IMR-90 (cell line): ENCODE data around the gene DNM2. TPM values are rescaled to one million over a fixed set of nuclear protein-coding genes. Genes with fewer than 3 reads are reported as not detected.

Source experiments
- microRNA-seq, 2 experiments: library from miRNA; stranded (forward) in 1 of 2; unstranded in 1 of 2; fragments of 10-50 nt in 1 of 2; fragments of <30 nt in 1 of 2; gene quantifications in 1 of 2; microRNA quantifications in 1 of 2; one replicate each; pipeline versions ENCODE3 to v1.1.0; 2013 to 2020; ENCODE audit not compliant: insufficient read depth in 1 of 2, insufficient read length in 1 of 2, unreplicated experiment in 1 of 2
- polyA plus RNA-seq, 3 experiments: library from polyadenylated mRNA; depleted of rRNA; stranded (reverse); fragments of >200 nt; gene quantifications; 2 replicates each; pipeline ENCODE4 v1.2.3, GENCODE V29; 2012; ENCODE audit warnings: low replicate concordance in 1 of 3
- small RNA-seq, 5 experiments: library from RNA; depleted of rRNA; stranded (forward); fragments of <200 nt; gene quantifications; one replicate each; pipeline ENCODE3, GENCODE V24; 2012
- total RNA-seq: library from RNA; depleted of rRNA; stranded (reverse); fragments of >200 nt; gene quantifications from 2 replicates; pipeline ENCODE4 v1.2.3, GENCODE V29; 2012; rRNA removed

DNM2 gene
- total and polyA plus RNA-seq, 2 of the 4 experiments (the other 2 are of a cell fraction), result 55.6 to 74.2 TPM

Small RNAs within 50 kb of the gene (microRNA-seq; reads per million reads assigned to microRNA genes)
- gene MIR199A1 (3.7 to 9.3 reads per million in 2 experiments), gene MIR4748 (0 to 1.0 reads per million in 2 experiments), gene MIR638 (0 reads per million in 2 experiments), gene MIR6793 (0 to 4.1 reads per million in 2 experiments)

Small RNAs within 50 kb of the gene (small RNA-seq; reads per million reads assigned to genes)
- gene MIR199A1 (0.39 to 12.8 (median 3.6) reads per million in 5 experiments), gene MIR4748 (0 to 0.33 (median 0) reads per million in 5 experiments), gene MIR638 (0 to 0.60 (median 0) reads per million in 5 experiments), gene MIR6793 (0 to 0.68 (median 0) reads per million in 5 experiments)

Other genes with a start within 250 kb of the DNM2 start
- gene KEAP1, start 214.7 kb upstream of the DNM2 start, total RNA-seq, result 68.0 and 81.6 TPM in 2 replicates
- 63.4 and 64.2 TPM in 2 replicates for gene KEAP1, start 214.7 kb upstream of the DNM2 start, polyA plus RNA-seq (2012; rRNA removed)
- 0.36 and 0.56 TPM in 2 replicates for gene S1PR5, start 200.6 kb upstream of the DNM2 start, total RNA-seq
- 0.55 and 0.59 TPM in 2 replicates for gene S1PR5, start 200.6 kb upstream of the DNM2 start, polyA plus RNA-seq (2012; rRNA removed)
- gene ATG4D, start 174.2 kb upstream of the DNM2 start, total RNA-seq, result 8.2 and 9.2 TPM in 2 replicates
- 21.8 and 22.0 TPM in 2 replicates for gene ATG4D, start 174.2 kb upstream of the DNM2 start, polyA plus RNA-seq (2012; rRNA removed)
- gene KRI1, start 152.1 kb upstream of the DNM2 start, total RNA-seq, result 5.7 and 7.8 TPM in 2 replicates
- gene KRI1, start 152.1 kb upstream of the DNM2 start, polyA plus RNA-seq (2012; rRNA removed), result 12.9 and 13.3 TPM in 2 replicates
- 3.6 and 3.9 TPM in 2 replicates for gene CDKN2D, start 149.1 kb upstream of the DNM2 start, total RNA-seq
- gene CDKN2D, start 149.1 kb upstream of the DNM2 start, polyA plus RNA-seq (2012; rRNA removed), result 8.5 and 9.3 TPM in 2 replicates
- not detected in 2 replicates for gene AP1M2, start 130.8 kb upstream of the DNM2 start, total RNA-seq
- 0.17 and 0.37 TPM in 2 replicates for gene AP1M2, start 130.8 kb upstream of the DNM2 start, polyA plus RNA-seq (2012; rRNA removed)
- 25.8 and 28.5 TPM in 2 replicates for gene SLC44A2, start 92.5 kb upstream of the DNM2 start, total RNA-seq
- 62.1 and 62.9 TPM in 2 replicates for gene SLC44A2, start 92.5 kb upstream of the DNM2 start, polyA plus RNA-seq (2012; rRNA removed)
- 95.3 and 120 TPM in 2 replicates for gene ILF3, start 63.7 kb upstream of the DNM2 start, total RNA-seq
- gene ILF3, start 63.7 kb upstream of the DNM2 start, polyA plus RNA-seq (2012; rRNA removed), result 155 and 166 TPM in 2 replicates
- gene QTRT1, start 16.6 kb upstream of the DNM2 start, total RNA-seq, result 18.6 and 19.9 TPM in 2 replicates
- 51.8 and 63.3 TPM in 2 replicates for gene QTRT1, start 16.6 kb upstream of the DNM2 start, polyA plus RNA-seq (2012; rRNA removed)
- gene TMED1, start 118.1 kb downstream of the DNM2 start, total RNA-seq, result 32.8 and 37.6 TPM in 2 replicates
- 41.4 and 46.3 TPM in 2 replicates for gene TMED1, start 118.1 kb downstream of the DNM2 start, polyA plus RNA-seq (2012; rRNA removed)
- 0.18 and 0.28 TPM in 2 replicates for gene C19orf38, start 130.3 kb downstream of the DNM2 start, total RNA-seq
- 0.16 and 0.19 TPM in 2 replicates for gene C19orf38, start 130.3 kb downstream of the DNM2 start, polyA plus RNA-seq (2012; rRNA removed)
- gene CARM1, start 153.5 kb downstream of the DNM2 start, total RNA-seq, result 17.2 and 20.3 TPM in 2 replicates
- 67.1 and 72.1 TPM in 2 replicates for gene CARM1, start 153.5 kb downstream of the DNM2 start, polyA plus RNA-seq (2012; rRNA removed)
- 53.6 and 61.5 TPM in 2 replicates for gene YIPF2, start 210.6 kb downstream of the DNM2 start, total RNA-seq
- gene YIPF2, start 210.6 kb downstream of the DNM2 start, polyA plus RNA-seq (2012; rRNA removed), result 78.0 and 110 TPM in 2 replicates
- 13.4 and 13.9 TPM in 2 replicates for gene TIMM29, start 210.7 kb downstream of the DNM2 start, total RNA-seq
- 9.3 and 10.8 TPM in 2 replicates for gene TIMM29, start 210.7 kb downstream of the DNM2 start, polyA plus RNA-seq (2012; rRNA removed)
- 41.4 and 53.3 TPM in 2 replicates for gene SMARCA4, start 243.0 kb downstream of the DNM2 start, total RNA-seq
- 73.6 and 85.6 TPM in 2 replicates for gene SMARCA4, start 243.0 kb downstream of the DNM2 start, polyA plus RNA-seq (2012; rRNA removed)